ENCODE data around the gene GSTP1. TPM values are rescaled to one million over a fixed set of nuclear protein-coding genes. Genes with fewer than 3 reads are reported as not detected.
"Not testable (repeated sequence)": the region's sequence is repeated elsewhere in the genome, so short reads cannot be mapped to it uniquely, and the experiment has no call there.

GSTP1 gene
- total RNA-seq, 1 donor from 2014 or later = 293 TPM

DNA sequence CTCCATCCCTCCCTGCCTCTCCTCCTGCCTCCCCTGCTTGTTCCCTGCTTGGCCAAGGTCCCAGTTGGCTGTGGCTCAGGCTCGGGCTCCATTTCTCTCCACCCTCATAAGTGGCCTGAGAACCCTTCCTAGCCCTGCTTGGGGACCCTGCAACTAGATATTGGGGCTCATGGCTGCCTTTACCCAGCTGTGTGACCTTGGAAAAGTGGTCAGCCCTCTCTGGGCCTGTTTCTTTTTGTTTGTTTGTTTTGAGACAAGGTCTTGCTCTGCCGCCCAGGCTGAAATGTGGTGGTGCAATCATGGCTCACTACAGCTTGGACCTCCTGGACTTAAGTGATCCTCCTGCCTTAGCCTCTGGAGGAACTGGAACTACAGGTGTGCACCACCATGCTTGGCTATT is 40.0 kb upstream of the GSTP1 start:
- no peaks in the 10 kb centered on the region for H3K9me3 ChIP-seq (ENCODE audit: control insufficient read depth in 3 of 3, low read length in 3 of 3)
- peaks cover 8 to 9% (median 8%) of the 10 kb centered on the region in 3 donors for H3K4me1 ChIP-seq (ENCODE audit: control insufficient read depth in 3 of 3, insufficient read depth in 3 of 3, low read length in 3 of 3)
- H3K36me3 ChIP-seq (ENCODE audit: control insufficient read depth in 3 of 3, insufficient read depth in 3 of 3, low read length in 3 of 3) = no peaks in the 10 kb centered on the region
- H3K4me3 ChIP-seq (ENCODE audit: low read length in 3 of 3) = no peak overlapping the region
- H3K9ac ChIP-seq (ENCODE audit: low read depth in 1 of 3, low read length in 3 of 3) = no peak overlapping the region
- H3K27me3 ChIP-seq (ENCODE audit: control insufficient read depth in 3 of 3, insufficient read depth in 3 of 3, low read length in 3 of 3) = peaks cover 0 to 3% (median 0%) of the 10 kb centered on the region in 3 donors
- H3K27ac ChIP-seq (ENCODE audit: low read depth, low read length) = no peak overlapping the region

DNA sequence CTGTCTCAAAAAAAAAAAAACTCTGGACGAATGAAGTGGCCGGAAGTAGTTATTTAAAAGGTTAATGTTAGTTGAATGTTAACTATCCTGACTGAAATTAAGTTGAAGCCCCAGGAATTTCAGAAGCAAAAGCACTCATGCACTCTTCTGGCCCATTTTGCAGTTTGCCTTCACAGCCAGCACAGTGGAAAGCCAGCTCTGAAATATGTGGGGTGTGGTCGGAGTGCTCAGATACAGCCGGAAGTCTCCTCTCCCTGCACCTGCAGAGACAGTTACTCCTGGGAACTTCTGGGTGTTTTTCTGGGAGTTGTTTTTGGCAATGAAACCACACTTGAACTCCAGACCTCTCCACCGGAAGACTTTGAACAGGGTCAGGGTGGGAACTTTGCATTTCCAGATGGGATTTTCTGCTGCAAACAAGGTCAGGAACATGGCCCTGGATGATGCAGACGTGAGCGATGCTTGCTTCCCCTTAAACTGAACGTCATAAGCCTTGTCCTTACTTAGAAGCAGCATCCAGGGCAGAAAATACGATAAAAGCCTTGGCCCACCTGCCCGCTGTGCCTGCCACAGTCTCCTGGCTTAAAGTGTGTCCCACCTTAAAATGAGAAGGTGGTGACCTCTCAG is 38.9 kb upstream of the GSTP1 start:
- Histone ChIP-seq H3K9ac (ENCODE audit: low read depth in 1 of 3, low read length in 3 of 3) (no peak overlapping the region), H3K36me3 (ENCODE audit: control insufficient read depth in 3 of 3, insufficient read depth in 3 of 3, low read length in 3 of 3) (no peaks in the 10 kb centered on the region), H3K4me3 (ENCODE audit: low read length in 3 of 3) (no peak overlapping the region), H3K27ac (ENCODE audit: low read depth, low read length) (peak overlapping the region; percentile 47), H3K27me3 (ENCODE audit: control insufficient read depth in 3 of 3, insufficient read depth in 3 of 3, low read length in 3 of 3) (no peaks in the 10 kb centered on the region), H3K4me1 (ENCODE audit: control insufficient read depth in 3 of 3, insufficient read depth in 3 of 3, low read length in 3 of 3) (peaks cover 8 to 9% (median 8%) of the 10 kb centered on the region in 3 donors), H3K9me3 (ENCODE audit: control insufficient read depth in 3 of 3, low read length in 3 of 3) (no peaks in the 10 kb centered on the region)

DNA sequence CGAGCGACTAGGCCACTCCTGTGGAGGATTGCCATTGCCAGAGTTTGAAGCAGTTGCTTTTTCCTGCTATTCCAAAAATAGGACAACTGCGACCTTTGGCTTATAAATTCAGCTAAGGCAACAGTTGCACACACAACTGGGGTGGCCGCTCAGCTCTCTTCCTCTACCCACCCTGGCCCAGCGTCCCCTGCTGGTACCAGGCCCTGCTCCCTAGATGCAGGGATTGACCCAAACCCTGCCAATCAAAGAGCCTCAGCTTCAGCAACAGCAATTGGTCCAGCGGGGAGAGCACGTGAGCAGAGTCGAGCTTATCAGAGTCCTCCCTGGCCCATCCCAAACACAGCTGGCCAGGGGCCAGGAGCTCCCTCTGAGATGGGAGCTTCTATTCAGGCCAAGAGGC is 38.3 kb upstream of the GSTP1 start:
- H3K27me3 ChIP-seq (ENCODE audit: control insufficient read depth in 3 of 3, insufficient read depth in 3 of 3, low read length in 3 of 3) = no peaks in the 10 kb centered on the region
- peaks cover 8 to 9% (median 8%) of the 10 kb centered on the region in 3 donors for H3K4me1 ChIP-seq (ENCODE audit: control insufficient read depth in 3 of 3, insufficient read depth in 3 of 3, low read length in 3 of 3)

DNA sequence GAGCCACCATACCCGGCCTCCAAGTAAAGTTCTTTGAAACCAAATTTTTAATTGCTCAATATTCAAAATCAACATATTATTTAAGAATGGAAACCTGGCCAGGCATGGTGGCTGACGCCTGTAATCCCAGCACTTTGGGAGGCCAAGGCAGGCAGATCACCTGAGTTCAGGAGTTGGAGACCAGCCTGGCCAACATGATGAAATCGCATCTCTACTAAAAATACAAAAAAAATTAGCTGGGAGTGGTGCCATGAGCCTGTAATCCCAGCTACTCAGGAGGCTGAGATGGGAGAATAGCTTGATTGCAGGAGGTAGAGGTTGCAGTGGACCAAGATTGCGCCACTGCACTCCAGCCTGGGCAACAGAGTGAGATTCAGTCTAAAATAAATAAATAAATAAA is 35.5 kb upstream of the GSTP1 start:
- H3K4me3 ChIP-seq (ENCODE audit: low read length in 3 of 3); H3K9me3 ChIP-seq (ENCODE audit: control insufficient read depth in 3 of 3, low read length in 3 of 3); H3K27me3 ChIP-seq (ENCODE audit: control insufficient read depth in 3 of 3, insufficient read depth in 3 of 3, low read length in 3 of 3); H3K9ac ChIP-seq (ENCODE audit: low read depth in 1 of 3, low read length in 3 of 3); H3K4me1 ChIP-seq (ENCODE audit: control insufficient read depth in 3 of 3, insufficient read depth in 3 of 3, low read length in 3 of 3); H3K27ac ChIP-seq (ENCODE audit: low read depth, low read length); H3K36me3 ChIP-seq (ENCODE audit: control insufficient read depth in 3 of 3, insufficient read depth in 3 of 3, low read length in 3 of 3): not testable (repeated sequence)

More for the DNA sequence above, 38.3 kb upstream of the GSTP1 start:
- Histone ChIP-seq H3K36me3 (ENCODE audit: control insufficient read depth in 3 of 3, insufficient read depth in 3 of 3, low read length in 3 of 3) (no peaks in the 10 kb centered on the region), H3K4me3 (ENCODE audit: low read length in 3 of 3) (no peak overlapping the region), H3K9me3 (ENCODE audit: control insufficient read depth in 3 of 3, low read length in 3 of 3) (no peaks in the 10 kb centered on the region), H3K27ac (ENCODE audit: low read depth, low read length) (peak overlapping the region; percentile 47), H3K9ac (ENCODE audit: low read depth in 1 of 3, low read length in 3 of 3) (no peak overlapping the region)

DNA sequence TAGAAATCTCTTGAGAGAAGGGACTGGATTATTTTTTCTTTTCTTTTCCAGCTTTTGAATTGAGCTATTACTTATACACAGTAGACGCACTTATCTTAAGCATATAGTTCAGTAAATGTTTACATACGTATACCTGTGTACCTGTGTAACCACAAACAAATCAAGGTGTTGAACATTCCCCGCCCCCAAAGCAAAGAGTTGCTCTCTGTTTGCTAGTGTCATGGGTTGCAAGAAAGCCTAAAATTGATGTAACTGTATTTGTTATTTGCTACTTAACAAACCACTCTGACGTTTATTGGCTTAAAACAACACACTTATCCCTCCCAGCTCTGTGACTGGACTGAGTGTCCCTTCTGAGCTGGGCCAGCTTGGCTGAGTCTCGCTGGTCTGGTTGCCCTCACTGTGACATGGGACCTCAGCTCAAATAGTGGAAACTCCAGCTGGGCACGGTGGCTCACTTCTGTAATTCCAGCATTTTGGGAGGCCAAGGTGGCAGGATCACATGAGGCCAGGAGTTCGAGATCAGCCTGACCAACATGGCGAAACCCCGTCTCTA is 35.0 kb upstream of the GSTP1 start:
- H3K27ac ChIP-seq (ENCODE audit: low read depth, low read length) = no peak overlapping the region
- H3K9ac ChIP-seq (ENCODE audit: low read depth in 1 of 3, low read length in 3 of 3) = no peak overlapping the region
- no peaks in the 10 kb centered on the region for H3K9me3 ChIP-seq (ENCODE audit: control insufficient read depth in 3 of 3, low read length in 3 of 3)
- no peaks in the 10 kb centered on the region for H3K27me3 ChIP-seq (ENCODE audit: control insufficient read depth in 3 of 3, insufficient read depth in 3 of 3, low read length in 3 of 3)
- H3K4me3 ChIP-seq (ENCODE audit: low read length in 3 of 3) = no peak overlapping the region
- peaks cover 8 to 9% (median 8%) of the 10 kb centered on the region in 3 donors for H3K4me1 ChIP-seq (ENCODE audit: control insufficient read depth in 3 of 3, insufficient read depth in 3 of 3, low read length in 3 of 3)
- H3K36me3 ChIP-seq (ENCODE audit: control insufficient read depth in 3 of 3, insufficient read depth in 3 of 3, low read length in 3 of 3) = no peaks in the 10 kb centered on the region

DNA sequence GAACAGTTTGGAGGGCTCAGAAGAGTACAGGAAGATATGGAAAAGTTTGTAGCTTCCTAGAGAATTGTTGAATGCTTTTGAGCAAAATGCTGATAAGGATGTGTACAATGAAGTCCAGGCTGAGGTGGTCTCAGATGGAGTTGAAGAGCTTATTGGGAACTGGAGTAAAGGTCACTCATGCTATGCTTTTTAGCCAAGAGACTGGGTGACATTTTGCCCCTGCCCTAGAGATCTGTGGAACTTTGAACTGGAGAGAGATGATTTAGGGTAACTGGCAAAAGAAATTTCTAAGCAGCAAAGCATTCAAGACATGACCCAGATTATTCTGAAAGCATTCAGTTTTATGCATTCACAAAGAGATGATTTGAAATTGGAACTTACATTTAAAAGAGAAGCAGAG is 32.5 kb upstream of the GSTP1 start:
- Histone ChIP-seq H3K4me1 (ENCODE audit: control insufficient read depth in 3 of 3, insufficient read depth in 3 of 3, low read length in 3 of 3) (no peaks in the 10 kb centered on the region), H3K9ac (ENCODE audit: low read depth in 1 of 3, low read length in 3 of 3) (no peak overlapping the region), H3K9me3 (ENCODE audit: control insufficient read depth in 3 of 3, low read length in 3 of 3) (no peaks in the 10 kb centered on the region), H3K27me3 (ENCODE audit: control insufficient read depth in 3 of 3, insufficient read depth in 3 of 3, low read length in 3 of 3) (no peaks in the 10 kb centered on the region), H3K36me3 (ENCODE audit: control insufficient read depth in 3 of 3, insufficient read depth in 3 of 3, low read length in 3 of 3) (no peaks in the 10 kb centered on the region), H3K27ac (ENCODE audit: low read depth, low read length) (no peak overlapping the region), H3K4me3 (ENCODE audit: low read length in 3 of 3) (no peak overlapping the region)

DNA sequence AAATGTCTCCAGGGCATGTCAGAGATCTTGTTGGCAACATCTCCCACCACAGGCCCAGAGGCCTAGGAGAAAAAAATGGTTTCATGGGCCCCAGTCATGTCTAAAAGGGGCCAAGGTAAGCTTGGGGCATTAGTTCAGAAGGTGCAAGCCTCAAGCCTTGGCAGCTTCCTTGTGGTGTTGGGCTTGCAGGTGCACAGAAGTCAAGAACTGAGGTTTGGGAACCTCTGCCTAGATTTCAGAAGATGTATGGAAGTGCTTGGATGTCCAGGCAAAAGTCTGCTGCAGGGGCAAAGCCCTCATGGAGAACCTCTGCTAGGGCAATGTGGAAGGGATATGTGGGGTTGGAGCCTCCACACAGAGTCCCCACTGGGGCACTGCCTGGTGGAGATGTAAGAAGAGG is 31.9 kb upstream of the GSTP1 start:
- H3K36me3 ChIP-seq (ENCODE audit: control insufficient read depth in 3 of 3, insufficient read depth in 3 of 3, low read length in 3 of 3); H3K4me1 ChIP-seq (ENCODE audit: control insufficient read depth in 3 of 3, insufficient read depth in 3 of 3, low read length in 3 of 3); H3K4me3 ChIP-seq (ENCODE audit: low read length in 3 of 3); H3K27ac ChIP-seq (ENCODE audit: low read depth, low read length); H3K9ac ChIP-seq (ENCODE audit: low read depth in 1 of 3, low read length in 3 of 3); H3K9me3 ChIP-seq (ENCODE audit: control insufficient read depth in 3 of 3, low read length in 3 of 3); H3K27me3 ChIP-seq (ENCODE audit: control insufficient read depth in 3 of 3, insufficient read depth in 3 of 3, low read length in 3 of 3): not testable (repeated sequence)

DNA sequence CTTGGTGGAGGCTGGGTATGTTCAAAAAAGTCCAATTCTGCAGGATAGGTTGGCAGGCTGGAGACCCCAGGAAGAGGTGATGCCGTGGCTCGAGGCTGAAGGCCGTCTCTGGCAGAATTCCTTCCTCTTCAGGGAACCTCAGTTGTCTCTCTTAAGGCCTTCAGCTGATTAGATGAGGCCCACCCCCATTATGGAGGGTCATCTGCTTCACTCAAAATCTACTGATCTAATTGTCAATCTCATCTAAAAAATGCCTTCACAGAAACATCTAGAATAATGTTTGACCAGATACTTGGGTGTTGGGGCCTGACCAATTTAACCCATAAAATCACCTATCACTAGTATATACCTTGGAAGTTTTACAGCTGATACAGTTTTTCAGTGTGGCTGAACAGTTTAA is 27.4 kb upstream of the GSTP1 start:
- H3K36me3 ChIP-seq (ENCODE audit: control insufficient read depth in 3 of 3, insufficient read depth in 3 of 3, low read length in 3 of 3) = no peaks in the 10 kb centered on the region
- H3K4me3 ChIP-seq (ENCODE audit: low read length in 3 of 3) = no peak overlapping the region
- no peaks in the 10 kb centered on the region for H3K9me3 ChIP-seq (ENCODE audit: control insufficient read depth in 3 of 3, low read length in 3 of 3)
- H3K27me3 ChIP-seq (ENCODE audit: control insufficient read depth in 3 of 3, insufficient read depth in 3 of 3, low read length in 3 of 3) = peaks cover 0 to 3% (median 0%) of the 10 kb centered on the region in 3 donors
- peaks cover 7% of the 10 kb centered on the region in 3 donors for H3K4me1 ChIP-seq (ENCODE audit: control insufficient read depth in 3 of 3, insufficient read depth in 3 of 3, low read length in 3 of 3)
- no peak overlapping the region for H3K27ac ChIP-seq (ENCODE audit: low read depth, low read length)
- H3K9ac ChIP-seq (ENCODE audit: low read depth in 1 of 3, low read length in 3 of 3) = no peak overlapping the region

DNA sequence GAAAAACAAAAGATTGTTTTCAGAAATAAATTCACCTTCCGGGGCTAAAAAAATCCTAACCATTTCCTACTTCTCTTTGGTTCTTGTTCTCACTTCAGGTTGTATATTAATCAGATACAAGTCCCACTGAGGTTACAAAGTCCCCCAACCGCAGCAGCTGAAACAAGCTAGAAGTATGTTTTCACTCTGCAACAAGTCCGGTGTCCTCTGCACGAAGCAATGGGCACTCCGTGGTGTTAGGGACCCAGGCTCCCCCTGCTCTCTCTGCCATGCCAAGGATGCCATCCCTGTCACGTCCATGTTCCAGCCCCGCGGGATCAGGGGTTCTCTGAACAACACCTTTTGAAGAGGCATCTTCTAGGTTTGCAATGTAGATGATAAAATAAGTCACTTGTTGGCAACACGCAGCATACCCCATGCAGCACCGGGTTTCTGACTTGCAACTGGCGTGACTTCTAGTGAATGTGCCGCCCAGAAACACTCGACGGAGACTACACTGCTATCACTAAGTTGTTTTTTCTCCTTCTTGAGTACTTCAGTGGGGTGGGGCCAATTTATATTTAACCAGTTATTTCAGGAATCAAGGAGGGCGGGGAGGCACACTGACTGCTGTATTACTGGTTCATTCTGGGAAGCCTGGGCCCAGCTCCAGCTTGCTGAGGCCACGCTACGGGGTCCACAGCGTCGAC is 25.4 kb upstream of the GSTP1 start:
- Histone ChIP-seq H3K9ac (ENCODE audit: low read depth in 1 of 3, low read length in 3 of 3) (peak overlapping the region in 1 of 3 donors; percentile 45), H3K4me1 (ENCODE audit: control insufficient read depth in 3 of 3, insufficient read depth in 3 of 3, low read length in 3 of 3) (peaks cover 10 to 11% (median 10%) of the 10 kb centered on the region in 3 donors), H3K27ac (ENCODE audit: low read depth, low read length) (peak overlapping the region; percentile 36), H3K27me3 (ENCODE audit: control insufficient read depth in 3 of 3, insufficient read depth in 3 of 3, low read length in 3 of 3) (peaks cover 0 to 3% (median 0%) of the 10 kb centered on the region in 3 donors), H3K4me3 (ENCODE audit: low read length in 3 of 3) (peak overlapping the region in 2 of 3 donors; percentile 22 to 40), H3K36me3 (ENCODE audit: control insufficient read depth in 3 of 3, insufficient read depth in 3 of 3, low read length in 3 of 3) (no peaks in the 10 kb centered on the region), H3K9me3 (ENCODE audit: control insufficient read depth in 3 of 3, low read length in 3 of 3) (no peaks in the 10 kb centered on the region)

DNA sequence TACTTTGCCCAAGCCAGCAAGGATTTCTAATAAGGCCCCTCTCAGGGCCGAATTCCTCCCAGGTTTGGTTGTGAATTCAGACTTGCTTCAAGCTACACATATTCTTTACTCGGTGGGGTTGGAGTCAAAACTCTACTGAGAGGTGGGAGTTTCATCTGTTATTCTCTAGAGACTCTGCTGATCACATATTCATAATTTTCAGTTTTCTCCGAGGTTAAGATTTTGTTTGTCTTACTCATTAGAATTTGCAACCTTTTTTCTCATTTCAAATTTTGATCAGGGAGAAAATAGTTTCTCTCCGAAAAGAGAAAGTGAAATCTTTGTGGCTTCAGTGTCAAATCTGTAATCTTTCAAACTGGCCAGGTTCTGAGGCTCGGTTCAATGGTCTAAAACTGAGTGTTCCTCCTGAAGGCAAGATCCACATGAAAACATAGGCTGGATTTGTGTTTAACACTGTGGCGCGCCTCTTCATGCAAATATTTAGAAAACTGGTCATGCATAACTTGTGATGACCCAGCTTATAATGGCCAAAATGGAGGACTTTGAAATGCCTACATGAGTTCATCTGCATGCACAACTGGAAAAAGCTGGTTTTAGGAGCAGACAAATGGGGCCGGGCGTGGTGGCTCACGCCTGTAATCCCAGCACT is 21.5 kb upstream of the GSTP1 start:
- no peak overlapping the region for H3K9ac ChIP-seq (ENCODE audit: low read depth in 1 of 3, low read length in 3 of 3)
- H3K9me3 ChIP-seq (ENCODE audit: control insufficient read depth in 3 of 3, low read length in 3 of 3) = no peaks in the 10 kb centered on the region
- H3K36me3 ChIP-seq (ENCODE audit: control insufficient read depth in 3 of 3, insufficient read depth in 3 of 3, low read length in 3 of 3) = no peaks in the 10 kb centered on the region
- peaks cover 0 to 3% (median 0%) of the 10 kb centered on the region in 3 donors for H3K27me3 ChIP-seq (ENCODE audit: control insufficient read depth in 3 of 3, insufficient read depth in 3 of 3, low read length in 3 of 3)
- H3K4me1 ChIP-seq (ENCODE audit: control insufficient read depth in 3 of 3, insufficient read depth in 3 of 3, low read length in 3 of 3) = peaks cover 14 to 23% (median 17%) of the 10 kb centered on the region in 3 donors
- H3K4me3 ChIP-seq (ENCODE audit: low read length in 3 of 3) = no peak overlapping the region
- no peak overlapping the region for H3K27ac ChIP-seq (ENCODE audit: low read depth, low read length)

Measured in skeletal muscle tissue (tissue), 4 donors.